HCT116 (cell line): ENCODE results near the gene CAT. TPM values are rescaled to one million over a fixed set of nuclear protein-coding genes. Genes with fewer than 3 reads are reported as not detected.

Experiments used
- ATAC-seq: fragments of 200-7000 bp; cut with Tn5 transposase; 2 replicates; pipeline ENCODE4 v1.9.1; 2020; ENCODE audit warnings: mild to moderate bottlenecking, moderate library complexity
- BruUV-seq: library from RNA; stranded (reverse); fragments of 400-500 nt; replicated peaks from 2 replicates; lab custom pipeline; 2021; lab: Mats Ljungman, UMichigan
- CTCF ChIA-PET: fragments of 300-600 bp; sonication (Branson Sonifier 250); formaldehyde crosslinking; loops from one replicate; lab custom pipeline; 2021; ENCODE audit warnings: antibody characterized with exemption; lab: Charles Lee
- POLR2A ChIA-PET: fragments of 300-600, 350-600 bp; sonication (Branson Sonifier 250); formaldehyde crosslinking; loops from one replicate; lab custom pipeline; 2021; ENCODE audit warnings: antibody characterized with exemption; lab: Charles Lee
- RAD21 ChIA-PET, 2 experiments: fragments of 300-600 bp; sonication (Branson Sonifier 250); formaldehyde crosslinking; loops; one replicate each; lab custom pipeline; 2023; ENCODE audit warnings: low total read pairs in 2 of 2; ENCODE audit not compliant: uncharacterized antibody in 2 of 2, unreplicated experiment in 2 of 2, low non-redundant PET in 1 of 2; lab: Charles Lee
- DNase-seq: peaks from one replicate; pipeline ENCODE4 v3.0.0-alpha.2; 2010; ENCODE audit warnings: low read depth, low spot score
- H2AFZ ChIP-seq: fragments of 200-600 bp; shearing (Covaris generic), sonication (generic); 2 replicates; pipeline ENCODE4 v1.6.1; 2017; ENCODE audit warnings: low read depth, mixed run types, mixed read lengths, antibody characterized with exemption, low read length; ENCODE audit not compliant: poor library complexity, severe bottlenecking
- H3K27ac ChIP-seq: 2 replicates; pipeline ENCODE4 v1.5.1; 2012; ENCODE audit warnings: low read depth, low read length
- H3K27me3 ChIP-seq: fragments of 200-600 bp; sonication (generic); 2 replicates; pipeline ENCODE4 v1.6.1; 2016; ENCODE audit warnings: mixed run types, low read length, mixed read lengths; ENCODE audit not compliant: insufficient read depth
- H3K36me3 ChIP-seq, 2 experiments: fragments of 200-500 bp in 1 of 2; fragments of 200-600 bp in 1 of 2; sonication (Bioruptor generic) in 1 of 2; sonication (generic) in 1 of 2; 2 replicates each; pipeline versions ENCODE4 v1.5.1 to v1.6.1; 2014 to 2016; ENCODE audit warnings: low read length in 2 of 2, inconsistent platforms in 1 of 2, mixed read lengths in 1 of 2, mixed run types in 1 of 2; ENCODE audit not compliant: insufficient read depth in 2 of 2, control insufficient read depth in 1 of 2
- H3K4me1 ChIP-seq, 2 experiments: fragments of 200-600 bp in 1 of 2; sonication (generic) in 1 of 2; 2 replicates each; pipeline versions ENCODE4 v1.5.1 to v1.6.1; 2012 to 2017; ENCODE audit warnings: low read length in 2 of 2, inconsistent platforms in 1 of 2, mild to moderate bottlenecking in 1 of 2, mixed read lengths in 1 of 2, mixed run types in 1 of 2, moderate library complexity in 1 of 2; ENCODE audit not compliant: insufficient read depth in 2 of 2, control insufficient read depth in 1 of 2
- H3K4me2 ChIP-seq: fragments of 200-600 bp; sonication (generic); 2 replicates; pipeline ENCODE4 v1.6.1; 2017; ENCODE audit warnings: mixed run types, low read length, mixed read lengths
- H3K4me3 ChIP-seq, 2 experiments: fragments of 200-600 bp in 1 of 2; sonication (generic) in 1 of 2; replicated peaks in 1 of 2; 2 replicates each; pipeline ENCODE4 v1.5.1; 2011 to 2016; ENCODE audit warnings: low read length in 2 of 2, control low read depth in 1 of 2, low read depth in 1 of 2, mild to moderate bottlenecking in 1 of 2, mixed read lengths in 1 of 2, mixed run types in 1 of 2
- H3K79me2 ChIP-seq: fragments of 200-600 bp; sonication (generic); 2 replicates; pipeline ENCODE4 v1.6.1; 2017; ENCODE audit warnings: mild to moderate bottlenecking, mixed run types, low read length, moderate library complexity, mixed read lengths; ENCODE audit not compliant: insufficient read depth
- H3K9ac ChIP-seq: fragments of 200-600 bp; sonication (generic); 2 replicates; pipeline ENCODE4 v1.6.1; 2016; ENCODE audit warnings: low read length, mixed read lengths
- H3K9me2 ChIP-seq: fragments of 200-600 bp; sonication (generic), shearing (Covaris generic); 2 replicates; pipeline ENCODE4 v1.6.1; 2017; ENCODE audit warnings: mixed run types, mild to moderate bottlenecking, moderate library complexity; ENCODE audit not compliant: insufficient read depth
- H3K9me3 ChIP-seq, 2 experiments: fragments of 200-500 bp in 1 of 2; fragments of 200-600 bp in 1 of 2; sonication (Bioruptor generic) in 1 of 2; sonication (generic) in 1 of 2; 2 replicates each; pipeline ENCODE4 v1.6.1; 2014 to 2017; ENCODE audit warnings: low read length in 2 of 2, mixed read lengths in 2 of 2, inconsistent platforms in 1 of 2, low read depth in 1 of 2, mild to moderate bottlenecking in 1 of 2, mixed run types in 1 of 2, moderate library complexity in 1 of 2; ENCODE audit not compliant: control insufficient read depth in 1 of 2, insufficient read depth in 1 of 2
- H4K20me1 ChIP-seq: fragments of 200-600 bp; sonication (generic), shearing (Covaris generic); 2 replicates; pipeline ENCODE4 v1.6.1; 2017; ENCODE audit warnings: mixed run types, mild to moderate bottlenecking, moderate library complexity; ENCODE audit not compliant: insufficient read depth
- CBX3 ChIP-seq: IDR thresholded peaks from 2 replicates; pipeline ENCODE4 v1.6.1; 2012; ENCODE audit warnings: low read depth
- CEBPB ChIP-seq: IDR thresholded peaks from 2 replicates; pipeline ENCODE4 v1.6.1; 2012; ENCODE audit warnings: low read depth
- ELF1 ChIP-seq: IDR thresholded peaks from 2 replicates; pipeline ENCODE4 v1.6.1; 2012; ENCODE audit warnings: low read depth, borderline replicate concordance
- EZH2 ChIP-seq: fragments of 200-600 bp; sonication (generic); IDR thresholded peaks from 2 replicates; pipeline ENCODE4 v1.6.1; 2017; ENCODE audit warnings: antibody characterized with exemption, mixed run types
- EZH2phosphoT487 ChIP-seq: fragments of 200-600 bp; IDR thresholded peaks from 2 replicates; pipeline ENCODE4 v1.6.1; 2018; ENCODE audit warnings: antibody characterized with exemption, borderline replicate concordance
- FOSL1 ChIP-seq: IDR thresholded peaks from 2 replicates; pipeline ENCODE4 v1.6.1; 2012; ENCODE audit warnings: low read depth
- JUND ChIP-seq: IDR thresholded peaks from 2 replicates; pipeline ENCODE4 v1.6.1; 2012
- MAX ChIP-seq: IDR thresholded peaks from 2 replicates; pipeline ENCODE4 v1.6.1; 2012
- POLR2A ChIP-seq: IDR thresholded peaks from 2 replicates; pipeline ENCODE4 v1.7.0; 2011; ENCODE audit warnings: borderline replicate concordance; ENCODE audit not compliant: insufficient read depth, insufficient read length; ENCODE audit errors: extremely low read depth
- REST ChIP-seq: IDR thresholded peaks from 2 replicates; pipeline ENCODE4 v1.6.1; 2012; ENCODE audit warnings: low read depth
- SP1 ChIP-seq: IDR thresholded peaks from 2 replicates; pipeline ENCODE4 v1.6.1; 2012; ENCODE audit warnings: low read depth
- YY1 ChIP-seq: IDR thresholded peaks from 2 replicates; pipeline ENCODE4 v1.6.1; 2011; ENCODE audit warnings: low read length, low read depth, moderate library complexity, mild to moderate bottlenecking; ENCODE audit not compliant: insufficient replicate concordance; ENCODE audit errors: extremely low read depth
- ZFX ChIP-seq: fragments of 450-650 bp; IDR thresholded peaks from 2 replicates; pipeline ENCODE4 v1.6.1; 2017
- intact Hi-C: fragments of 100-400 bp; cut with micrococcal nuclease; formaldehyde crosslinking; loops from 2 replicates; pipeline ENCODE4 v1.10.0; 2022
- total RNA-seq: library from RNA; stranded (reverse); gene quantifications from one replicate; pipeline ENCODE4 v1.2.1, GENCODE V29; 2021; ENCODE audit not compliant: unreplicated experiment
- TF ChIP-seq, protein P1 (sequence below): IDR thresholded peaks from 2 replicates; pipeline ENCODE4 v1.6.1; 2012
- TF ChIP-seq, protein P2 (sequence below): IDR thresholded peaks from 2 replicates; pipeline ENCODE4 v1.6.1; 2011; ENCODE audit warnings: mild to moderate bottlenecking, low read length, moderate library complexity; ENCODE audit not compliant: insufficient replicate concordance; ENCODE audit errors: extremely low read depth

The CAT gene
- total RNA-seq, 1 experiment from 2014 or later: 50.9 TPM

DNA sequence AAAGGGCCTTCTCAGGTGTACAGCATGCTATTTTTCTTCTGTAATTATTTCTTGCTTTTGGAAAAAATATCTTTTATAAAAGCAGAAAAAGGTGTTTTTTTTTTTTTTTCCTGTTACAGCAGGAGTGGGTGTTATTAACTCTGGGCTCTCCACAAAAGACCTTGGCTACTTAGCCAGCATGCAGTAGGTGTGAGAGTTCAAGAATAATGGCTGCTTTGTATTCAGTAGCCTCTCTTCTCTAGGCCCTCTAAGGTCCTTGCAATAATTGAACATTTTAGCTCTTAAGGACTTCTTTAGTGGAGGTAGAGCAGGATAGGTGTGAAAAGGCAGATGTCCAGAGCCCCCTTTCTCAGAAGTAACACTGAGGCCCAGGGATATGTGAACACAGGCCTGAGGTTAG, 71.5 kb downstream of the CAT start (continued):
- TF ChIP-seq REST: no peak
- no peak for TF ChIP-seq YY1
- TF ChIP-seq, all 23 proteins: peak for 0

GRCh38 chr11:34510673-34511072, 71.9 kb downstream of the CAT start:
- no peak overlapping the region for H3K9ac ChIP-seq
- no peak for DNase-seq
- POLR2A ChIA-PET: no interaction called here
- no TSS peak for BruUV-seq
- no peak overlapping the region for H3K4me2 ChIP-seq
- no peaks in the 10 kb centered on the region for H3K9me3 ChIP-seq
- H3K79me2 ChIP-seq: no peaks in the 10 kb centered on the region
- H2AFZ ChIP-seq: no peak overlapping the region
- ATAC-seq: no peak
- no peaks in the 10 kb centered on the region for H4K20me1 ChIP-seq
- no peaks in the 10 kb centered on the region for H3K9me2 ChIP-seq
- CTCF ChIA-PET: interaction anchor here (3.5 kb wide), 1 partner anchor 15 kb away, joined by 19 read pairs; no protein-coding TSS in a partner anchor
- RAD21 ChIA-PET: no interaction called here
- peaks cover 2 to 22% of the 10 kb centered on the region in 2 experiments; a peak in 2 of 4 replicates for H3K4me1 ChIP-seq
- H3K36me3 ChIP-seq: no peaks in the 10 kb centered on the region
- intact Hi-C loops: no loop called here
- no peak overlapping the region for H3K27ac ChIP-seq
- no peak overlapping the region for H3K4me3 ChIP-seq
- H3K27me3 ChIP-seq: no peaks in the 10 kb centered on the region
- TF ChIP-seq JUND (no peak), SP1 (no peak), POLR2A (no peak), YY1 (no peak), CEBPB (no peak), ELF1 (no peak), MAX (no peak), EZH2phosphoT487 (no peak), FOSL1 (no peak), CBX3 (no peak), ZFX (no peak), EZH2 (no peak)
- TF ChIP-seq, protein P1, sequence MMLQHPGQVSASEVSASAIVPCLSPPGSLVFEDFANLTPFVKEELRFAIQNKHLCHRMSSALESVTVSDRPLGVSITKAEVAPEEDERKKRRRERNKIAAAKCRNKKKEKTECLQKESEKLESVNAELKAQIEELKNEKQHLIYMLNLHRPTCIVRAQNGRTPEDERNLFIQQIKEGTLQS: no peak
- TF ChIP-seq, protein P2, sequence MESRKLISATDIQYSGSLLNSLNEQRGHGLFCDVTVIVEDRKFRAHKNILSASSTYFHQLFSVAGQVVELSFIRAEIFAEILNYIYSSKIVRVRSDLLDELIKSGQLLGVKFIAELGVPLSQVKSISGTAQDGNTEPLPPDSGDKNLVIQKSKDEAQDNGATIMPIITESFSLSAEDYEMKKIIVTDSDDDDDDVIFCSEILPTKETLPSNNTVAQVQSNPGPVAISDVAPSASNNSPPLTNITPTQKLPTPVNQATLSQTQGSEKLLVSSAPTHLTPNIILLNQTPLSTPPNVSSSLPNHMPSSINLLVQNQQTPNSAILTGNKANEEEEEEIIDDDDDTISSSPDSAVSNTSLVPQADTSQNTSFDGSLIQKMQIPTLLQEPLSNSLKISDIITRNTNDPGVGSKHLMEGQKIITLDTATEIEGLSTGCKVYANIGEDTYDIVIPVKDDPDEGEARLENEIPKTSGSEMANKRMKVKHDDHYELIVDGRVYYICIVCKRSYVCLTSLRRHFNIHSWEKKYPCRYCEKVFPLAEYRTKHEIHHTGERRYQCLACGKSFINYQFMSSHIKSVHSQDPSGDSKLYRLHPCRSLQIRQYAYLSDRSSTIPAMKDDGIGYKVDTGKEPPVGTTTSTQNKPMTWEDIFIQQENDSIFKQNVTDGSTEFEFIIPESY: no peak
